ENCODE results near the gene GRK5.

The GRK5 gene

GRCh38 chr10:119242186-119242585 is 34.8 kb downstream of the GRK5 start:
- FAIRE-seq: no peak
- no peak for TF ChIP-seq POLR2AphosphoS5 (IDR thresholded peaks at IDR 0.05; ENCODE audit: low read depth, low read length)
- TF ChIP-seq PAX5 (IDR thresholded peaks at IDR 0.05; ENCODE audit: insufficient read depth, low read length, severe bottlenecking): no peak
- TF ChIP-seq POLR2A (IDR thresholded peaks at IDR 0.05; ENCODE audit: low read depth, low read length): no peak
- TF ChIP-seq SPI1 (IDR thresholded peaks at IDR 0.05; ENCODE audit: low read depth, low read length): no peak
- TF ChIP-seq TAF1 (IDR thresholded peaks at IDR 0.05; ENCODE audit: low read depth, low read length): no peak
- TF ChIP-seq POU2F2 (IDR thresholded peaks at IDR 0.05; ENCODE audit: low read depth, low read length): no peak
- DNase-seq (ENCODE audit: insufficient read length, low spot score): no peak

DNA sequence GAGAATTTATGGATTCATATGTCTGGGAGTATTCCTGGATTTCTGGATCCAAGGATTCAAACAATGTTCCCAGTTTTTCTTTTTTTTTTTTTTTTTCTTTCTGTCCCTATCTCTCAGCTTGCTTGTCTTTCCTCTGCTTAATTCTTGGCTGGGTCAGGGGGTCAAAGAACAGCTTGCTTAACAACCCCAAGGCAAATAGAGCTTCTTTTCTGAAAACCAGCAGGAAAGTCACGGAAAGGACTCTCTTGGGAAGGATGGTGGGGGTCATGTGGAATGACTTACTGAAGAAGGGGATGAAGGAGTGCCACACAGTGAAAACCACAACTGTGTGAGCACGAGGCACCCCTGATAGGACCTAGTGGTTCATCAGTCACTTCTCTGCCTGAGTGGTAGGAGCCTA is 36.1 kb downstream of the GRK5 start:
- FAIRE-seq (no peak), DNase-seq (ENCODE audit: insufficient read length, low spot score) (no peak)
- no peak for TF ChIP-seq TAF1 (IDR thresholded peaks at IDR 0.05; ENCODE audit: low read depth, low read length)
- TF ChIP-seq POLR2AphosphoS5 (IDR thresholded peaks at IDR 0.05; ENCODE audit: low read depth, low read length): no peak
- no peak for TF ChIP-seq PAX5 (IDR thresholded peaks at IDR 0.05; ENCODE audit: insufficient read depth, low read length, severe bottlenecking)
- no peak for TF ChIP-seq SPI1 (IDR thresholded peaks at IDR 0.05; ENCODE audit: low read depth, low read length)
- TF ChIP-seq POLR2A (IDR thresholded peaks at IDR 0.05; ENCODE audit: low read depth, low read length): no peak
- no peak for TF ChIP-seq POU2F2 (IDR thresholded peaks at IDR 0.05; ENCODE audit: low read depth, low read length)

DNA sequence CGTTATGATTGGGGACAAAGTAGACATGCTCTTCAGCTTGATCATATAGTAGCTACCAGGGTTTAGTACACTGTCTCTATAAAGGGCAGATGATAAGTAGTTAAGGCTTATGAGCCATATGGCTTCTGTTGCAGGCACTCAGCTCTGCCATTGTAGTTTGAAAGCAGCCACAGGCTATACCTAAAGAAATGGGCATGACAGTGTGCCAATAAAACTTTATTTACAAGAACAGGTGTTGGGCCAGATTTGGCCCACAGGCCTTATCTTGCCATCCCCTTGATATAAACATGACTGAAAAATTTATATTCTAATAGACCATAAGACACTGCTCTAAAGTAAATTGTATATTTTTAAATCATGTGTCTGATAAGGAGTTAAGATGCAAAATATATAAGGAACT is 36.6 kb downstream of the GRK5 start:
- FAIRE-seq (no peak), DNase-seq (ENCODE audit: insufficient read length, low spot score) (no peak)
- TF ChIP-seq PAX5 (IDR thresholded peaks at IDR 0.05; ENCODE audit: insufficient read depth, low read length, severe bottlenecking) (no peak), POLR2A (IDR thresholded peaks at IDR 0.05; ENCODE audit: low read depth, low read length) (no peak), POU2F2 (IDR thresholded peaks at IDR 0.05; ENCODE audit: low read depth, low read length) (no peak), SPI1 (IDR thresholded peaks at IDR 0.05; ENCODE audit: low read depth, low read length) (no peak), POLR2AphosphoS5 (IDR thresholded peaks at IDR 0.05; ENCODE audit: low read depth, low read length) (no peak), TAF1 (IDR thresholded peaks at IDR 0.05; ENCODE audit: low read depth, low read length) (no peak)

GRCh38 chr10:119245272-119245671 is 37.9 kb downstream of the GRK5 start:
- TF ChIP-seq PAX5 (IDR thresholded peaks at IDR 0.05; ENCODE audit: insufficient read depth, low read length, severe bottlenecking): no peak
- DNase-seq (ENCODE audit: insufficient read length, low spot score) (no peak), FAIRE-seq (no peak)

GRCh38 chr10:119246862-119247549 is 39.6 kb downstream of the GRK5 start:
- no peak for DNase-seq (ENCODE audit: insufficient read length, low spot score)
- no peak for TF ChIP-seq POU2F2 (IDR thresholded peaks at IDR 0.05; ENCODE audit: low read depth, low read length)
- FAIRE-seq: no peak

DNA sequence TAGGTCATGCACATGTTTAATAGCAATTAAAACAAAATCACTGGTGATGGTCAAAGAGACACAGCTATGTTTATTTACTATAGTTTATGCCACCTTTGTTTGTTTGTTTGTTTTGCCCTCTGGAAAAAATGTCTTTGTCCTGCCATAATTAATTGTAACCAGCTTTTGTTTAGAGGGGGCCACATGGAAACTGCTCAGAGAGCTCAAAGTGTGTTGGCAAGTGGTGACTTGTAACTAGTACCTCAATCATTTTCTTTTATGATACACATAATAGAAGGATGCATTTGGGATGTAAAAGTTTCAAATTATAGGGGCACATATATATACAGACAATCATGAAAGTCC is 40.2 kb downstream of the GRK5 start:
- FAIRE-seq (no peak), DNase-seq (ENCODE audit: insufficient read length, low spot score) (no peak)
- TF ChIP-seq POLR2AphosphoS5 (IDR thresholded peaks at IDR 0.05; ENCODE audit: low read depth, low read length): no peak
- no peak for TF ChIP-seq SPI1 (IDR thresholded peaks at IDR 0.05; ENCODE audit: low read depth, low read length)
- no peak for TF ChIP-seq TAF1 (IDR thresholded peaks at IDR 0.05; ENCODE audit: low read depth, low read length)

DNA sequence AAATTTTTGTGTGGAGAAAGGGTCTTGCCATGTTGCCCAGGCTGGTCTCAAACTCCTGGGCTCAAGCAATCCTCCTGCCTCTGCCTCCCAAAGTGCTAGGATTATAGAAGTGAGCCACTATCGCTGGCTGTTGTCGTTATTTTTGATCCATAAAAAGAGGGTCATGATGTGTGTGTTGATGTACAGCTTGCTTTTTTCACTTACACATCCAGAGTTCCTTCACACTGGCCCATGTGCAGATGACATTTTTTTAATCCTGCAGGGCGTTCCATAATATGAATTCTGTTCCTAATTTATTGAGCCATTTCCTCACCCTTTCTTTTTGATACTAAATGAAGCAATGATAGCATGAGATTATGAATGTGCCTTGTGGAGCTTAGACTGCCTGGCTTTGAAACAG is 40.8 kb downstream of the GRK5 start:
- FAIRE-seq: no peak

DNA sequence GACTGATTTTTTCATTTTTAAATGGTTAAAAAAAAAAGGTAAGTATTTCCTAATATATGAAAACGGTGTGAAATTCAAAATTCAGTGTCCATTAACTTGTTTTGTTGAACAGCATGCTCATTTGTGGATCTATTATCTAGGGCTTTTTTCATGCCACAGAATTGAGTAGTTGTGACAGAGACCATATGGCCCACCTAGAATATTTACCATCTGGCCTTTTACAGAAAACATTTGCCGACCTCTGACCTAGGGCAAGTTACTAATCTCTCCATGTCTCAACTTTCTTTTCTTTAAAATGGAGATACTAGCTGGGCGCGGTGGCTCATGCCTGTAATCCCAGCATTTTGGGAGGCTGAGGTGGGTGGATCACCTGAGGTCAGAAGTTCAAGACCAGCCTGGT is 41.3 kb downstream of the GRK5 start:
- no peak for DNase-seq (ENCODE audit: insufficient read length, low spot score)
- no peak for FAIRE-seq
- no peak for TF ChIP-seq SPI1 (IDR thresholded peaks at IDR 0.05; ENCODE audit: low read depth, low read length)
- TF ChIP-seq POLR2AphosphoS5 (IDR thresholded peaks at IDR 0.05; ENCODE audit: low read depth, low read length): no peak
- TF ChIP-seq POU2F2 (IDR thresholded peaks at IDR 0.05; ENCODE audit: low read depth, low read length): no peak
- no peak for TF ChIP-seq POLR2A (IDR thresholded peaks at IDR 0.05; ENCODE audit: low read depth, low read length)
- no peak for TF ChIP-seq TAF1 (IDR thresholded peaks at IDR 0.05; ENCODE audit: low read depth, low read length)
- no peak for TF ChIP-seq PAX5 (IDR thresholded peaks at IDR 0.05; ENCODE audit: insufficient read depth, low read length, severe bottlenecking)

More for the DNA sequence above, 40.8 kb downstream of the GRK5 start:
- no peak for DNase-seq (ENCODE audit: insufficient read length, low spot score)
- no peak for TF ChIP-seq POLR2A (IDR thresholded peaks at IDR 0.05; ENCODE audit: low read depth, low read length)
- no peak for TF ChIP-seq TAF1 (IDR thresholded peaks at IDR 0.05; ENCODE audit: low read depth, low read length)
- no peak for TF ChIP-seq POLR2AphosphoS5 (IDR thresholded peaks at IDR 0.05; ENCODE audit: low read depth, low read length)
- TF ChIP-seq SPI1 (IDR thresholded peaks at IDR 0.05; ENCODE audit: low read depth, low read length): no peak
- no peak for TF ChIP-seq PAX5 (IDR thresholded peaks at IDR 0.05; ENCODE audit: insufficient read depth, low read length, severe bottlenecking)
- TF ChIP-seq POU2F2 (IDR thresholded peaks at IDR 0.05; ENCODE audit: low read depth, low read length): no peak

GRCh38 chr10:119250641-119251314 is 43.4 kb downstream of the GRK5 start:
- no peak for DNase-seq (ENCODE audit: insufficient read length, low spot score)
- TF ChIP-seq POLR2AphosphoS5 (IDR thresholded peaks at IDR 0.05; ENCODE audit: low read depth, low read length): no peak
- TF ChIP-seq POU2F2 (IDR thresholded peaks at IDR 0.05; ENCODE audit: low read depth, low read length): no peak
- TF ChIP-seq TAF1 (IDR thresholded peaks at IDR 0.05; ENCODE audit: low read depth, low read length): no peak
- TF ChIP-seq PAX5 (IDR thresholded peaks at IDR 0.05; ENCODE audit: insufficient read depth, low read length, severe bottlenecking): no peak
- TF ChIP-seq SPI1 (IDR thresholded peaks at IDR 0.05; ENCODE audit: low read depth, low read length): no peak
- TF ChIP-seq POLR2A (IDR thresholded peaks at IDR 0.05; ENCODE audit: low read depth, low read length): no peak
- FAIRE-seq: no peak

DNA sequence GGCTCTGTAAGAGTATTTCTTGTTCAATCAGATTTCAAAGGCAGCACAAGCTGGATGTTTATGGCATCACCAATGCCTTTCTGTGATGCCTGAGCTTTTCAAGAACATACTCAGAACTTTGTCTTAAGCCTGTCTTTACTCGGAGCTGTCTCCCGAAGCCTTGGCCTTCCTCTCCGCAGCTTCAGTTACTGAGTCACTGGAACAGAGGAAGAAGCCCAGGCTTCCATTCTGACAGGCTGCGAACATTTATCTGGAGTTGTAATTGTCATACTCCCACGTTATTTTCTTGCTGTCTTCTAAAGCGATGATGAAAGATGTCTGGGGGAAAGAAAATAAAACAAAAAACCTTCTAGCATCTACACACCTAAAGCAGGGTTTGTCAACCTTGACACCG is 43.9 kb downstream of the GRK5 start:
- TF ChIP-seq TAF1 (IDR thresholded peaks at IDR 0.05; ENCODE audit: low read depth, low read length) (no peak), POU2F2 (IDR thresholded peaks at IDR 0.05; ENCODE audit: low read depth, low read length) (no peak), POLR2AphosphoS5 (IDR thresholded peaks at IDR 0.05; ENCODE audit: low read depth, low read length) (no peak), PAX5 (IDR thresholded peaks at IDR 0.05; ENCODE audit: insufficient read depth, low read length, severe bottlenecking) (no peak), POLR2A (IDR thresholded peaks at IDR 0.05; ENCODE audit: low read depth, low read length) (no peak), SPI1 (IDR thresholded peaks at IDR 0.05; ENCODE audit: low read depth, low read length) (no peak)
- DNase-seq (ENCODE audit: insufficient read length, low spot score): no peak
- FAIRE-seq: no peak
